H1 (cell line): Measurements from ENCODE around the gene PLXNA3.

Experiments used
- CBX8 ChIP-seq: fragments of 300-800, 300-1000 bp; sonication (generic); IDR thresholded peaks from 2 replicates; pipeline ENCODE4 v1.7.1; 2016; ENCODE audit warnings: low read depth, low read length, borderline replicate concordance
- CHD1 ChIP-seq: IDR thresholded peaks from 2 replicates; pipeline ENCODE4 v1.6.1; 2012; ENCODE audit warnings: low read depth, low read length, improper control_type of control experiment
- CHD2 ChIP-seq: IDR thresholded peaks from 2 replicates; pipeline ENCODE4 v1.6.1; 2012; ENCODE audit warnings: low read length, improper control_type of control experiment
- CTCF ChIP-seq, 3 experiments: IDR thresholded peaks; 1 replicate in 2 of 3; 2 replicates in 1 of 3; pipeline versions ENCODE4 v1.5.1 to v1.6.1; 2011; ENCODE audit warnings: low read length in 3 of 3, mild to moderate bottlenecking in 3 of 3, inconsistent platforms in 2 of 3, low read depth in 1 of 3, moderate library complexity in 1 of 3; ENCODE audit not compliant: insufficient read depth in 1 of 3; ENCODE audit errors: control extremely low read depth in 1 of 3
- EP300 ChIP-seq, 2 experiments: IDR thresholded peaks; 1 replicate in 1 of 2; 2 replicates in 1 of 2; pipeline ENCODE4 v1.6.1; 2011 to 2012; ENCODE audit warnings: low read depth in 2 of 2, low read length in 2 of 2, mild to moderate bottlenecking in 2 of 2, borderline replicate concordance in 1 of 2, inconsistent platforms in 1 of 2, moderate library complexity in 1 of 2
- EZH2 ChIP-seq: fragments of 200-600 bp; sonication (generic); IDR thresholded peaks from 2 replicates; pipeline ENCODE4 v1.7.1; 2012; ENCODE audit warnings: low read depth, mild to moderate bottlenecking, moderate library complexity, low read length, inconsistent platforms; ENCODE audit not compliant: severe bottlenecking
- MAFK ChIP-seq: IDR thresholded peaks from 2 replicates; pipeline ENCODE4 v1.6.1; 2012; ENCODE audit warnings: low read depth, mild to moderate bottlenecking, improper control_type of control experiment, low read length
- NANOG ChIP-seq: IDR thresholded peaks from 2 replicates; pipeline ENCODE4 v1.6.1; 2011; ENCODE audit warnings: low read length, low read depth, mild to moderate bottlenecking, inconsistent platforms; ENCODE audit not compliant: insufficient read depth, poor library complexity, severe bottlenecking
- POLR2A ChIP-seq, 2 experiments: IDR thresholded peaks; 1 replicate in 1 of 2; 2 replicates in 1 of 2; pipeline ENCODE4 v1.6.1; 2011; ENCODE audit warnings: low read depth in 2 of 2, low read length in 2 of 2, mild to moderate bottlenecking in 2 of 2; ENCODE audit errors: control extremely low read depth in 1 of 2
- RAD21 ChIP-seq, 2 experiments: IDR thresholded peaks in 1 of 2; conservative IDR thresholded peaks in 1 of 2; 2 replicates each; pipeline ENCODE4 v1.6.1; 2011; ENCODE audit warnings: low read depth in 2 of 2, low read length in 2 of 2, improper control_type of control experiment in 1 of 2, inconsistent platforms in 1 of 2, mild to moderate bottlenecking in 1 of 2, moderate library complexity in 1 of 2
- RNF2 ChIP-seq: fragments of 200-900, 300-1000 bp; sonication (generic); IDR thresholded peaks from 2 replicates; pipeline ENCODE4 v1.7.1; 2016; ENCODE audit warnings: borderline replicate concordance, low read depth, mild to moderate bottlenecking, antibody characterized with exemption, low read length; ENCODE audit not compliant: poor library complexity, severe bottlenecking; ENCODE audit errors: missing control alignments
- SP1 ChIP-seq: IDR thresholded peaks from 2 replicates; pipeline ENCODE4 v1.6.1; 2011; ENCODE audit warnings: low read depth, low read length
- SP4 ChIP-seq: IDR thresholded peaks from 2 replicates; pipeline ENCODE4 v1.6.1; 2012; ENCODE audit warnings: low read length, inconsistent platforms

DNA sequence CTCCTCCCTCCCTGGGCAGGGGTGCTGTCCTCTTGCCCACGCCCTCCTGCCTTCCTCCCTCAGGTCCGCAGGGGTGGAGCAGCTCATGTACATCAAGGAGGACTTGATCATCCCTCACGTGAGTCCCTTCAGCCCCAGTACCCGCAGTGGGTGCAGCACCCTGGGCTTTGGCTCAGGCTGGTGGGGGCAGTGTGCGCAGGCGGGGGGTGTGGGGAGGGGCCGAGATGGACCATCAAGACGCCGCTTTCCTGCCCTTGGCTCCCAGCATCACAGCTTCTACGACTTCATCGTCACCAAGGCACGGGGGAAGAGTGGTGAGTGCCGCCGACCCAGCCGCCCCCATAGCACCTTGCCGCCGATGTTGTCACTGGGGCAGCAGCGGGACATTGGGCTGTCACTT, 8.5 kb upstream of the PLXNA3 start:
- TF ChIP-seq SP1: no peak
- no peak for TF ChIP-seq POLR2A (IDR thresholded peaks at IDR 0.05; ENCODE audit: control extremely low read depth in 1 of 2, low read depth in 2 of 2, low read length in 2 of 2)
- TF ChIP-seq CTCF (IDR thresholded peaks at IDR 0.05; ENCODE audit: control extremely low read depth in 1 of 3, insufficient read depth in 1 of 3, low read depth in 1 of 3, low read length in 3 of 3): no peak
- TF ChIP-seq CHD2: no peak
- no peak for TF ChIP-seq RNF2
- TF ChIP-seq EP300 (IDR thresholded peaks at IDR 0.05; ENCODE audit: borderline replicate concordance in 1 of 2, low read depth in 2 of 2, low read length in 2 of 2): no peak
- TF ChIP-seq CBX8: no peak
- TF ChIP-seq MAFK: no peak
- no peak for TF ChIP-seq RAD21 (IDR thresholded peaks at IDR 0.05 in 1 of 2, conservative IDR thresholded peaks at IDR 0.05 in 1 of 2; ENCODE audit: low read depth in 2 of 2, low read length in 2 of 2)
- TF ChIP-seq NANOG: no peak
- TF ChIP-seq CHD1: no peak
- TF ChIP-seq SP4: no peak
- no peak for TF ChIP-seq EZH2
